GM21528 (cell line): ENCODE results near the gene TMEM255B.

Experiments used
- ATAC-seq: cut with Tn5 transposase; IDR thresholded peaks from one replicate; pipeline ENCODE4 v1.9.1; 2021; ENCODE audit warnings: mild to moderate bottlenecking, moderate library complexity; ENCODE audit not compliant: unreplicated experiment, low FRiP score

Gene TMEM255B

GRCh38 chr13:113801289-113801961, 42.4 kb downstream of the TMEM255B start:
- ATAC-seq: no peak

GRCh38 chr13:113802090-113802531, 43.1 kb downstream of the TMEM255B start:
- ATAC-seq: no peak

GRCh38 chr13:113802761-113803160, 43.7 kb downstream of the TMEM255B start:
- no peak for ATAC-seq

- no peak for ATAC-seq
Measured at GRCh38 chr13:113803409-113804016, 44.5 kb downstream of the TMEM255B start.

- no peak for ATAC-seq
Measured at GRCh38 chr13:113804017-113804702, 45.1 kb downstream of the TMEM255B start.

GRCh38 chr13:113804703-113805430, 45.8 kb downstream of the TMEM255B start:
- no peak for ATAC-seq

- ATAC-seq: no peak
Measured at GRCh38 chr13:113805431-113806103, 46.5 kb downstream of the TMEM255B start.

GRCh38 chr13:113806104-113806471, 47.1 kb downstream of the TMEM255B start:
- no peak for ATAC-seq

- ATAC-seq: no peak
Measured at GRCh38 chr13:113806526-113806925, 47.5 kb downstream of the TMEM255B start.

- no peak for ATAC-seq
Measured at GRCh38 chr13:113808058-113808834, 49.2 kb downstream of the TMEM255B start.

- ATAC-seq: no peak
Measured at GRCh38 chr13:113809934-113810333, 50.9 kb downstream of the TMEM255B start.

- no peak for ATAC-seq
Measured at GRCh38 chr13:113810640-113811039, 51.6 kb downstream of the TMEM255B start.

- no peak for ATAC-seq
Measured at GRCh38 chr13:113811081-113811928, 52.3 kb downstream of the TMEM255B start.

- no peak for ATAC-seq
Measured at GRCh38 chr13:113812178-113813040, 53.4 kb downstream of the TMEM255B start.

- no peak for ATAC-seq
Measured at GRCh38 chr13:113813070-113813748, 54.2 kb downstream of the TMEM255B start.

- ATAC-seq: no peak
Measured at GRCh38 chr13:113813749-113814434, 54.9 kb downstream of the TMEM255B start.

- ATAC-seq: no peak
Measured at GRCh38 chr13:113814435-113814821, 55.4 kb downstream of the TMEM255B start.
